ENCODE measurements around the gene CHRD. TPM values are rescaled to one million over a fixed set of nuclear protein-coding genes. Genes with fewer than 3 reads are reported as not detected.

CHRD gene
- total and polyA plus RNA-seq, 7 donors: 0.23 to 16.3 (median 5.7) TPM

- no peak for DNase-seq
- WGBS, 2 donors: 82 to 86% methylated on average over 8 of the region's 8 CpGs
- no peaks in the 10 kb centered on the region for H3K36me3 ChIP-seq
- H3K27me3 ChIP-seq: peaks cover 0 to 6% (median 4%) of the 10 kb centered on the region in 3 donors
- no peaks in the 10 kb centered on the region for H3K4me1 ChIP-seq
- H3K4me3 ChIP-seq: no peak overlapping the region
- TF ChIP-seq EP300 (IDR thresholded peaks at IDR 0.05): no peak
- TF ChIP-seq POLR2AphosphoS5 (IDR thresholded peaks at IDR 0.05): no peak
- TF ChIP-seq POLR2A (IDR thresholded peaks at IDR 0.05): no peak
- TF ChIP-seq, protein P1, sequence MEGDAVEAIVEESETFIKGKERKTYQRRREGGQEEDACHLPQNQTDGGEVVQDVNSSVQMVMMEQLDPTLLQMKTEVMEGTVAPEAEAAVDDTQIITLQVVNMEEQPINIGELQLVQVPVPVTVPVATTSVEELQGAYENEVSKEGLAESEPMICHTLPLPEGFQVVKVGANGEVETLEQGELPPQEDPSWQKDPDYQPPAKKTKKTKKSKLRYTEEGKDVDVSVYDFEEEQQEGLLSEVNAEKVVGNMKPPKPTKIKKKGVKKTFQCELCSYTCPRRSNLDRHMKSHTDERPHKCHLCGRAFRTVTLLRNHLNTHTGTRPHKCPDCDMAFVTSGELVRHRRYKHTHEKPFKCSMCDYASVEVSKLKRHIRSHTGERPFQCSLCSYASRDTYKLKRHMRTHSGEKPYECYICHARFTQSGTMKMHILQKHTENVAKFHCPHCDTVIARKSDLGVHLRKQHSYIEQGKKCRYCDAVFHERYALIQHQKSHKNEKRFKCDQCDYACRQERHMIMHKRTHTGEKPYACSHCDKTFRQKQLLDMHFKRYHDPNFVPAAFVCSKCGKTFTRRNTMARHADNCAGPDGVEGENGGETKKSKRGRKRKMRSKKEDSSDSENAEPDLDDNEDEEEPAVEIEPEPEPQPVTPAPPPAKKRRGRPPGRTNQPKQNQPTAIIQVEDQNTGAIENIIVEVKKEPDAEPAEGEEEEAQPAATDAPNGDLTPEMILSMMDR (IDR thresholded peaks at IDR 0.05): no peak
- H3K27ac ChIP-seq: no peak overlapping the region
- no peaks in the 10 kb centered on the region for H3K9me3 ChIP-seq
- intact Hi-C loops (cut with DNase I): no loop called here
These were observed 9.0 kb downstream of the CHRD start for GRCh38 chr3:184388936-184389230.

GRCh38 chr3:184389384-184389783 lies 9.5 kb downstream of the CHRD start:
- H3K4me1 ChIP-seq: no peaks in the 10 kb centered on the region
- intact Hi-C loops (cut with DNase I): no loop called here
- WGBS, 2 donors: 47 to 70% methylated on average over 5 of the region's 5 CpGs

DNA sequence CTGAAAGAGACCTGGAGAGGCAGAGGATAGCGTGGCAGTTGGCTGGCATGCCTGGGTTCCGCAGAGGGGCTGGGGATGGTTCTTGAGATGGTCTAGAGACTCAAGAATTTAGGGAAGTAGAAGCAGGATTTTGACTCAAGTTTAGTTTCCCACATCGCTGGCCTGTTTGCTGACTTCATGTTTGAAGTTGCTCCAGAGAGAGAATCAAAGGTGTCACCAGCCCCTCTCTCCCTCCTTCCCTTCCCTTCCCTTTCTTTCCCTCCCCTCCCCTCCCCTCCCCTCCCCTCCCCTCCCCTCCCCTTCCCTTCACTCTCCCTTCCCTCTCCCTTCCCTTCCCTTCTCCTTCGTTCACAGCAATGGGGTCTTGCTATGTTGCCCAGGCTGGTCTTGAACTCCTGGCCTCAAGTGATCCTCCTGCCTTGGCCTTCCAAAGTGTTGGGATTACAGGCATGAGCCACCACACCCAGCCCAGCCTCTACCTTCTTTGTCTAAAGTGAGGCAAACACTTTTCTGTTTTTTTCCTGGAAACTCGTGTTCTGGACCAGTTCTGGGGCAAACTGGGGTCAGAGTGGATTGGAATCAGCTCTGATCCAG lies 10.2 kb downstream of the CHRD start:
- H3K27ac ChIP-seq: no peak overlapping the region
- no peak overlapping the region for H3K4me3 ChIP-seq
- H3K36me3 ChIP-seq: no peaks in the 10 kb centered on the region
- WGBS, 2 donors: 83 to 87% methylated on average over 5 of the region's 5 CpGs
- no peak for DNase-seq
- TF ChIP-seq POLR2A (IDR thresholded peaks at IDR 0.05) (no peak), EP300 (IDR thresholded peaks at IDR 0.05) (no peak)
- H3K27me3 ChIP-seq: peaks cover 0 to 6% (median 4%) of the 10 kb centered on the region in 3 donors
- no peaks in the 10 kb centered on the region for H3K9me3 ChIP-seq
- intact Hi-C loops (cut with DNase I): no loop called here
- no peaks in the 10 kb centered on the region for H3K4me1 ChIP-seq

More at GRCh38 chr3:184389384-184389783, 9.5 kb downstream of the CHRD start:
- TF ChIP-seq EP300 (IDR thresholded peaks at IDR 0.05): no peak
- TF ChIP-seq POLR2A (IDR thresholded peaks at IDR 0.05): no peak
- TF ChIP-seq, protein P1 (IDR thresholded peaks at IDR 0.05): no peak
- no peak for TF ChIP-seq POLR2AphosphoS5 (IDR thresholded peaks at IDR 0.05)
- Histone ChIP-seq H3K9me3 (no peaks in the 10 kb centered on the region), H3K36me3 (no peaks in the 10 kb centered on the region), H3K27me3 (peaks cover 0 to 6% (median 4%) of the 10 kb centered on the region in 3 donors), H3K4me3 (no peak overlapping the region), H3K27ac (no peak overlapping the region)
- DNase-seq: no peak

DNA sequence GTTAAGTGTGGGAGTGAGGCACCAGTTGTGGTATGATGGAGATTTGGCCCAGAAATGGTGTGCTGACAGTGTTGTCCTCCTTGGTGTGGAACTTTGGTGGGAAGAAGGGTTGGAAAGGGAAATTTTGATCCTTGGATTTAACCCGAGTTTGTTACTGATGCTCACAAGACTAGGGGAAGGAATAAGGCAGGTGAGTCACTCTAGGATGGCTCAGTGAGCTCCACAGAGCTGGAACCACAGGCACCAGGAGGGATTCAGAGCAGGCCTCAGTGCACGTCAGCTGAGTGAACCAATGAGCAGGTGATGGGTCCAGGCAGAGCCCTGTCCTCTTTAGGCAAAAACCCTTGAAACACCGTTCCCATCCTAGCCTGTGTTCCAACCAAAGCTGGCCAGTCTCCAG lies 11.4 kb downstream of the CHRD start:
- Histone ChIP-seq H3K27me3 (peaks cover 0 to 2% (median under 1%) of the 10 kb centered on the region in 3 donors), H3K36me3 (no peaks in the 10 kb centered on the region), H3K4me3 (no peak overlapping the region), H3K9me3 (no peaks in the 10 kb centered on the region), H3K4me1 (no peaks in the 10 kb centered on the region), H3K27ac (no peak overlapping the region)
- TF ChIP-seq EP300 (IDR thresholded peaks at IDR 0.05) (no peak), POLR2A (IDR thresholded peaks at IDR 0.05) (no peak), POLR2AphosphoS5 (IDR thresholded peaks at IDR 0.05) (no peak)
- TF ChIP-seq, protein P1 (IDR thresholded peaks at IDR 0.05): no peak
- no peak for DNase-seq
- intact Hi-C loops (cut with DNase I): no loop called here
- 84 to 90% methylated on average over 3 of the region's 3 CpGs for WGBS, 2 donors

DNA sequence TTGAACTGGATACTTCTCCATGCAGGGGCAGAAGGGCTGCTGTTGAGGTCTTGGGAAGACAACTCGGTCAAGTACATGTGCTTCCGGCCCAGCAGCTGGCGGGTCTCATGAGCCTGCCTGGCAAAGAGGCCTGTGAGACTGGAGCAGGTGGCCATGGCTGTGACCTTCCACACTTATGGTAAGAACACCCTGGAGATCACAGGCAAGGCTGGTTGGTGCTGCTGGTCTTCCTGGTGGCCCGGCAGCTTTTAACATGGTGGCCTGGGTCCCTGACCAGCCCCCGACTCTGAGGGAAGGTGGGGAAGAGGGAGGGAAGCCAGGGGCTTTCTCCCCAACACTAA lies 15.4 kb downstream of the CHRD start:
- TF ChIP-seq, protein P1 (IDR thresholded peaks at IDR 0.05): no peak
- TF ChIP-seq POLR2A (IDR thresholded peaks at IDR 0.05): no peak
- TF ChIP-seq EP300 (IDR thresholded peaks at IDR 0.05): no peak
- TF ChIP-seq POLR2AphosphoS5 (IDR thresholded peaks at IDR 0.05): no peak

More for the DNA sequence above, 15.4 kb downstream of the CHRD start:
- DNase-seq: peak; percentile 67
- H3K4me3 ChIP-seq: no peak overlapping the region
- H3K36me3 ChIP-seq: no peaks in the 10 kb centered on the region
- no peaks in the 10 kb centered on the region for H3K27me3 ChIP-seq
- intact Hi-C loops (cut with DNase I): no loop called here
- H3K9me3 ChIP-seq: no peaks in the 10 kb centered on the region
- H3K4me1 ChIP-seq: no peaks in the 10 kb centered on the region
- WGBS, 2 donors: 84 to 86% methylated on average over 5 of the region's 5 CpGs
- no peak overlapping the region for H3K27ac ChIP-seq
